Activated CD8-positive, alpha-beta memory T cell treated with anti-CD3 and anti-CD28 coated beads for 48 hours (primary cell): ENCODE data around the gene MRGPRD.
"Not testable (repeated sequence)": the region's sequence is repeated elsewhere in the genome, so short reads cannot be mapped to it uniquely, and the experiment has no call there.

ENCODE experiments used
- DNase-seq, 3 experiments: peaks; one replicate each; pipeline ENCODE4 v3.0.0-alpha.2; 2020; ENCODE audit warnings: low read depth in 2 of 3, low spot score in 2 of 3

MRGPRD gene

GRCh38 chr11:68994161-68994893 is 13.5 kb upstream of the MRGPRD start:
- DNase-seq, result no peak

- no peak for DNase-seq
Measured at GRCh38 chr11:68993546-68993945, 12.8 kb upstream of the MRGPRD start.

GRCh38 chr11:68992743-68993255 is 12.0 kb upstream of the MRGPRD start:
- no peak for DNase-seq

- DNase-seq, result no peak
Measured at GRCh38 chr11:68990995-68991780, 10.4 kb upstream of the MRGPRD start.

- no peak for DNase-seq
Measured at GRCh38 chr11:68989936-68990606, 9.3 kb upstream of the MRGPRD start.

GRCh38 chr11:68988491-68988890 is 7.7 kb upstream of the MRGPRD start:
- no peak for DNase-seq

- DNase-seq, result no peak
Measured at GRCh38 chr11:68987211-68987610, 6.4 kb upstream of the MRGPRD start.

GRCh38 chr11:68983801-68984200 is 3.0 kb upstream of the MRGPRD start:
- DNase-seq, result no peak

- no peak for DNase-seq
Measured at GRCh38 chr11:68982134-68982533, 1.3 kb upstream of the MRGPRD start.

- DNase-seq, result no peak
Measured at GRCh38 chr11:68979931-68980775, 633 bp downstream of the MRGPRD start.

GRCh38 chr11:68978931-68979594 is 1.7 kb downstream of the MRGPRD start:
- no peak for DNase-seq

- DNase-seq, result no peak
Measured at GRCh38 chr11:68978626-68978930, 2.2 kb downstream of the MRGPRD start.

GRCh38 chr11:68977781-68978625 is 2.8 kb downstream of the MRGPRD start:
- no peak for DNase-seq

GRCh38 chr11:68976563-68976962 is 4.2 kb downstream of the MRGPRD start:
- no peak for DNase-seq

GRCh38 chr11:68976095-68976494 is 4.7 kb downstream of the MRGPRD start:
- no peak for DNase-seq

- DNase-seq, result no peak
Measured at GRCh38 chr11:68974421-68975194, 6.2 kb downstream of the MRGPRD start.

- not testable (repeated sequence) for DNase-seq
Measured at GRCh38 chr11:68973706-68974105, 7.1 kb downstream of the MRGPRD start.

- DNase-seq, result no peak
Measured at GRCh38 chr11:68973219-68973618, 7.6 kb downstream of the MRGPRD start.
